Hepatic stellate cell (primary cell): ENCODE data around the gene PXT1.
"Not testable (repeated sequence)": the region's sequence is repeated elsewhere in the genome, so short reads cannot be mapped to it uniquely, and the experiment has no call there.

Experiments
- DNase-seq: peaks from one replicate; pipeline ENCODE4 v3.0.0; 2011; ENCODE audit warnings: low spot score

PXT1 gene

GRCh38 chr6:36442671-36443470 is at the start of gene PXT1, which contains the start of gene KCTD20:
Gene PXT1, minus strand, starts transcription at chr6:36442854. Its CDS starts 16,772 bp downstream, at chr6:36426082.
Gene KCTD20, plus strand, starts transcription at chr6:36443000. Its CDS starts 27,098 bp downstream, at chr6:36470098.
- peak; percentile 90 for DNase-seq

DNA sequence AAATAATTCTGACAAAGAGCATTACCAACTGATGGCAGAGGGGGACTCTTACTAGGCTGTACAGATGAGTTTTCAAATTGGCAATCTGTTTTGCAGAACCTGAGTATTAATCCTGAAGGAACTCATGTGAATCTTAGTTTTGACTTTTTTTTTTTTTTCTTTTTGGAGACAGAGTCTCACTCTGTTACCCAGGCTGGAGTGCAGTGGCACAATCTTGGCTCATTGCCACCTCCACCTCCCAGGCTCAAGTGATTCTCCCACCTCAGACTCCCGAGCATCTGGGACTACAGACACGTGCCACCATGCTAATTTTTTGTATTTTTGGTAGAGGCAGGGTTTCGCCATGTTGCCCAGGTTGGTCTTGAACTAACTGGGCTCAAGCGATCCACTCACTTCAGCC is 49.4 kb upstream of the PXT1 start:
- no peak for DNase-seq

DNA sequence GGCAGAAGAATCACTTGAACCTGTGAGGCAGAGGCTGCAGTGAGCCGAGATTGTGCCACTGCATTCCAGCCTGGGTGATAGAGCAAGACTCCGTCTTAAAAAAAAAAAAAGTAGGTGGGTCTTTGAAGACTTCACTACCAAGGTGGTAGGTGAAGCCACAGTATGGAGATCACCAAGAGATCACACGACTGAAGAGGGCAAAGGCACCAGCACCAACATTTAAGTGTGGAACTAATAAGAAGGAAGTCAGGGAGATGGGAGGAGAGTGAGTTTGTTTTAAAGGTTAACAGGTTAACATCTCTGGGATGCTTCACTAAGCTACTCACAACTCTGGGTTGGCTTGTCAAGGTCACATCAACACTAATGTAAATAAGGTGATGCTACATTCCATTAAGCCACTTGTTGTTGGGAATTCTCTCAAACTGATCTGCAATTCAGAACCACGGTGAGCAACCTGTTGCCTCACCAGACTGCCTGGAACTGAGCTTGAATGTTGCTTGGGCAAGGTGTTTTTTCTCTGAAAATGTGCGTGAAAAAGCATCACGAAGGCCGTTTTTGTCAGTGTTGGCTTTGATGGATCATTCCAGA is 48.8 kb upstream of the PXT1 start:
- DNase-seq = no peak

- no peak for DNase-seq
These were observed 46.8 kb upstream of the PXT1 start for GRCh38 chr6:36489426-36489825.

GRCh38 chr6:36488221-36488620 is 45.6 kb upstream of the PXT1 start:
- DNase-seq = no peak

DNA sequence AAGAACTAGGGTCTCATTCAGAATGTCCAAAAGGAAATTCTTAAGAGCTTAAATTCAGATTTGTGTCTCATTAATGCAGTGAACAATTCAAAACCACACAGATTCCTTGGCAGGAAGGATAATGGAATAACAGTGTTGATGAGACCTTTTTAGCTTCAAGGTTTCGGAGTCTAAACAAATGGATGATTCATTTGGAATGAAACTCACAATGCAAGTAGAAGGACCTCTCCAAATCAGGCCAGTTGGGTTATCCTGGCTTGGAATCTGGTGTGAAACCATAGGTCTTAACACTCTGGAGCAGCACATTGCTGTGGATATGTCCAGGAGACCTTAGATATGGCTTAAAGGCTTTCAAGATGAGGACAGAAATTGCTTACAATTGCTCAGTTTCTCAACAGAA is 45.0 kb upstream of the PXT1 start:
- no peak for DNase-seq

DNA sequence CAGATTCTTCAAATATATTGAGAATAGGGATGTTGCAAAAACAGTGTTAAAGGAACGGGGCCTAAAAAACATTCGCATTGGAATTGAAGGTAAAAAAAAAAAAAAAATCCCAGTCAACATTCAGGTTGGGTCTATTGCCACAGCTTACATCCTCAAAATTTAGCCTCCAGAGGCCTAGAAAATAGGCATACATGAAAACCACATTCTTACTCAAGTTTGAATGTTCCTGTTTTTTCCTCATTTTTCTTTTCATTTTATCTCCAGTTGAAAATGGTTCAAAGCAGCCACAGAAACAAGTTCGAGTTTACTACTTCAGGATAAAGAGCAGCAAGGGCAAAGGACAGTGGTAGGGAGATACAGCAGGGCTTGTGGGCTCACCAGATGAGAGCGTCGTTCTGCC is 42.1 kb upstream of the PXT1 start:
- DNase-seq = no peak

- DNase-seq = not testable (repeated sequence)
These were observed 40.7 kb upstream of the PXT1 start for GRCh38 chr6:36483326-36483725.

DNA sequence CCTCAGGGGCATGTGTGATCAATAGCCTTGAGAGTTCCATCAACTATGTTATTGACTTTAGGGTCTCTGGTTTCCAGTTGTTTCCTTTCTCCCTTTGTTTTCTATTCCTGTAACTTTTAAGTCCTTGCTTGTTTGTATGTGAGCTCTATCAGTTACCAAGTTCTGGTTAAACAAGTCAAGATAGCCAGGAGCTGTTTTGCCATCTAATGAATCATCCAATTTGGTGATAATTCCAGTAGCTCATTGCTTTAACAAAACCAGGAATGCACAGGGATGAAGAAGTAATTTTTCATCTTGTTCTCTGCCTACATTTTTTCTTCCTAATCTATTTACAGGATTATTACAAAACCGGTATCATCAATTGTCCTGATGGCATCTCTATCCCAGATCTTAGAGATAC is 36.6 kb upstream of the PXT1 start:
- DNase-seq = no peak

DNA sequence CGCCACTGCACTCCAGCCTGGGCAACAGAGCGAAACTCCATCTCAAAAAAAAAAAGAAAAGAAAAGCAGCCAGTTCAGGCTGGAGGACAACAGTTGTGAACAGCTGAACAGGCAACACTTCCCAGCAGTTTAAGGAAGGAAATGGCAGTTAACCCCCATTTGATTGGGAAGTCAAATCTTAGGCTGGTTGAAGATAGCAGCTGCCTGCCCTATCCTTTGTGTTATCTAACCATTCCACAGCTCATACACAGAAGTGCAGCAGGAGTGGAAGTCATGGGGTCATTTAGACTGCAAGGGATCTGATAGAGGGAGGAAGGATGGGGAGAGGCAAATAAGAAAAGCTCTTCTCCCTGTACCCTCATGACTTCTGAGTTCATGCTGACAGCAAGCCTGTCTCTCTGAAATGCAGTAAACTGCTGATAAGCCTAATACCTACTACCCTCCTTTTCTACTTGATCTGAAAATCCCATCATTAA is 35.4 kb upstream of the PXT1 start:
- DNase-seq = no peak

GRCh38 chr6:36469946-36470345 is 27.3 kb upstream of the PXT1 start:
- DNase-seq = no peak

- no peak for DNase-seq
These were observed 26.6 kb upstream of the PXT1 start for GRCh38 chr6:36469148-36469661.

DNA sequence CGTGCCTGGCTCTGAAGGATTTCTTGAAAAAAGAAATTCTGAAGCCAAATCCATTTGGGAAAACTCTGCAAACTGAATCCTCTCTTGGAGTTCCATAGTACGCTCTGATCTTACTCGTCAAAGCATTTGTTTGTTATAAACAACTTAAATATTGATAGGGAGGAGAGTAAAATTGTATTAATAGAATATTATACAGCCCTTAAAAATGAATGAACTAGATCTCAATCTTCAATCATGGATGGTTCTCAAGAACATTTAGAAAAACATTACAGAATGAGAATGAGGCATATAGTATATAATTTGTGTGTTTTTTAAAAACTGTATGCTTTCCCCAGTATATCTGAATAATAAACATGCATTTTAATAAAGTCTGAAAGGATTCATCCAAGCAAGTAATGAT is 25.0 kb upstream of the PXT1 start:
- no peak for DNase-seq

- no peak for DNase-seq
These were observed 21.6 kb upstream of the PXT1 start for GRCh38 chr6:36464233-36464632.

- DNase-seq = peak; percentile 46
These were observed 21.0 kb upstream of the PXT1 start for GRCh38 chr6:36463676-36464075.

GRCh38 chr6:36461646-36462045 is 19.0 kb upstream of the PXT1 start:
- DNase-seq = no peak

- DNase-seq = no peak
These were observed 18.3 kb upstream of the PXT1 start for GRCh38 chr6:36460916-36461315.

- no peak for DNase-seq
These were observed 16.8 kb upstream of the PXT1 start for GRCh38 chr6:36459501-36459900.

GRCh38 chr6:36455486-36456027 is 12.9 kb upstream of the PXT1 start:
- no peak for DNase-seq

DNA sequence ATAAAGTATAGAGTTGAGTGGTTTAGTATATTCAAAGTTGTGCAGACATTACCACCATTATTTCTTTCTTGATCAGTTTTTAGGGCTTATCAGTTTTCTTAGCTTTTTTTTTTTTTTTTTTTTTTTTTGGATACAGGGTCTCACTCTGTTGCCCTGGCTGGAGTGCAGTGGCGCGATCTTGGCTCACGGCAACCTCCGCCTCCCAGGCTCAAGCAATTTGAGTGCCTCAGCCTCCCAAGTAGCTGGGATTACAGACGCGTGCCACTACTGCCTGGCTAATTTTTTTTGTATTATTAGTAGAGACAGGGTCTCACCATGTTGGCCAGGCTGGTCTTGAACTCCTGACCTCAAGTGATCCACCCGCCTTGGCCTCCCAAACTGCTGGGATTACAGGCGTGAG is 10.2 kb upstream of the PXT1 start:
- DNase-seq = not testable (repeated sequence)

DNA sequence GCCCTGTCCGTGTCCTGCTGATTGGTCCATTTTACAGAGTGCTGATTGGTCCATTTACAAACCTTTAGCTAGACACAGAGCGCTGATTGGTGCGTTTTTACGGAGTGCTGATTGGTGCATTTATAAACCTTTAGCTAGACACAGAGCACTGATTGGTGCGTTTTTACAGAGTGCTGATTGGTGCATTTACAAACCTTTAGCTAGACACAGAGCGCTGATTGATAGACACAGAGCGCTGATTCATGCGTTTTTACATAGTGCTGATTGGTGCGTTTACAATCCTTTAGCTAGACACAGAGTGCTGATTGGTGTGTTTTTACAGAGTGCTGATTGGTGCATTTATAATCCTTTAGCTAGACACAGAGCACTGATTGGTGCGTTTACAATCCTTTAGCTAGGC is 6.5 kb upstream of the PXT1 start:
- DNase-seq = not testable (repeated sequence)

GRCh38 chr6:36445621-36446020 is 3.0 kb upstream of the PXT1 start:
- no peak for DNase-seq

- peak; percentile 59 for DNase-seq
These were observed 1.8 kb upstream of the PXT1 start for GRCh38 chr6:36444470-36444869.
